OCI-LY1 (cell line): ENCODE data around the gene PPARGC1A.

Experiments used
- CTCF ChIP-seq: fragments of 200-600 bp; sonication (generic), shearing (Covaris generic); IDR thresholded peaks from 2 replicates; pipeline ENCODE4 v1.5.1; 2017; ENCODE audit warnings: mild to moderate bottlenecking, antibody characterized with exemption, low read length, moderate library complexity, mixed read lengths
- EZH2 ChIP-seq: fragments of 200-600 bp; sonication (generic), shearing (Covaris generic); IDR thresholded peaks from 2 replicates; pipeline ENCODE4 v1.8.0; 2017; ENCODE audit warnings: borderline replicate concordance, mixed run types, mild to moderate bottlenecking, antibody characterized with exemption, low read length, moderate library complexity, mixed read lengths

GRCh38 chr4:23937173-23937572 lies 47.3 kb upstream of the PPARGC1A start:
- TF ChIP-seq EZH2 = no peak
- no peak for TF ChIP-seq CTCF
